Colonic mucosa (tissue), 4 donors: Measurements from ENCODE around the gene DTX3. TPM values are rescaled to one million over a fixed set of nuclear protein-coding genes. Genes with fewer than 3 reads are reported as not detected.

Experiments used
- DNase-seq: peaks from one replicate; pipeline ENCODE4 v3.0.0-alpha.2; 2020
- H3K27ac ChIP-seq: fragments of 200-600 bp; one replicate; pipeline ENCODE4 v1.8.0; 2021
- H3K27me3 ChIP-seq: fragments of 200-600 bp; one replicate; pipeline ENCODE4 v1.8.0; 2021
- H3K36me3 ChIP-seq: fragments of 200-600 bp; one replicate; pipeline ENCODE4 v1.8.0; 2021
- H3K4me1 ChIP-seq: fragments of 200-600 bp; one replicate; pipeline ENCODE4 v1.8.0; 2021; ENCODE audit warnings: mild to moderate bottlenecking
- H3K4me3 ChIP-seq: fragments of 200-600 bp; one replicate; pipeline ENCODE4 v1.8.0; 2021
- H3K9ac ChIP-seq, 2 donors: one replicate each; pipeline ENCODE4 v1.7.0; 2013; ENCODE audit warnings: control low read depth in 2 of 2, low read depth in 2 of 2, low read length in 2 of 2
- H3K9me3 ChIP-seq: fragments of 200-600 bp; one replicate; pipeline ENCODE4 v1.8.0; 2021
- intact Hi-C: fragments of 100-400 bp; cut with DNase I; formaldehyde crosslinking; loops from one replicate; pipeline ENCODE4 v1.14.1; 2022
- total RNA-seq, 2 donors: library from RNA; stranded (reverse); fragmentation: NEBNext Ultra II Directional in 1 of 2; extraction: Animal tissue kit (Norgen Biotek cat#: 25700) in 1 of 2; gene quantifications; one replicate each; pipeline ENCODE4 v1.2.1, GENCODE V29; 2021
- TF ChIP-seq, protein P1 (sequence below): fragments of 200-600 bp; IDR thresholded peaks from one replicate; pipeline ENCODE4 v1.8.0; 2022; ENCODE audit warnings: antibody characterized with exemption, mild to moderate bottlenecking
- donor health status: healthy.
- donor health status: DM: no; HTN: no; CAD: no.
- donor health status: DM: no; HTN: no; CAD: no.

The DTX3 gene
- total RNA-seq, 2 donors from 2014 or later, result 3.4 to 7.4 TPM

DNA sequence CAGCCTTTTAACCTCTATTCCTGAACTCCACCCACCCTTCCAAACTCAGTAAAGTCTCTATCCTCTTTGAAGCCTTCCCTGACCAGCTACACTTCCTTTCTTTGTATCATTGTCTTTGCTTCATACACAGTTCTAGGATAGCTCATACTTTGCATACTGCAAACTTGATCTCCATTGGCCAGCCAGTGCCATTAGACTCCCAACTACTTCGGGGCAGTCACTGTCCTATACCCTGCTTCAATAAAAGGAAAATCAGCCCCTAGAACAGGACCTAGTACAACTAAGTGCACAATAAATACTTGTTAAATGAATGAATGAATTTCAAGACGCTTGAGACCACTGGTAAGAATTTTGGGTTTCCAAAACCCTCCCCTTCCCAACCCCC is 14.2 kb upstream of the DTX3 start:
- TF ChIP-seq, protein P1, sequence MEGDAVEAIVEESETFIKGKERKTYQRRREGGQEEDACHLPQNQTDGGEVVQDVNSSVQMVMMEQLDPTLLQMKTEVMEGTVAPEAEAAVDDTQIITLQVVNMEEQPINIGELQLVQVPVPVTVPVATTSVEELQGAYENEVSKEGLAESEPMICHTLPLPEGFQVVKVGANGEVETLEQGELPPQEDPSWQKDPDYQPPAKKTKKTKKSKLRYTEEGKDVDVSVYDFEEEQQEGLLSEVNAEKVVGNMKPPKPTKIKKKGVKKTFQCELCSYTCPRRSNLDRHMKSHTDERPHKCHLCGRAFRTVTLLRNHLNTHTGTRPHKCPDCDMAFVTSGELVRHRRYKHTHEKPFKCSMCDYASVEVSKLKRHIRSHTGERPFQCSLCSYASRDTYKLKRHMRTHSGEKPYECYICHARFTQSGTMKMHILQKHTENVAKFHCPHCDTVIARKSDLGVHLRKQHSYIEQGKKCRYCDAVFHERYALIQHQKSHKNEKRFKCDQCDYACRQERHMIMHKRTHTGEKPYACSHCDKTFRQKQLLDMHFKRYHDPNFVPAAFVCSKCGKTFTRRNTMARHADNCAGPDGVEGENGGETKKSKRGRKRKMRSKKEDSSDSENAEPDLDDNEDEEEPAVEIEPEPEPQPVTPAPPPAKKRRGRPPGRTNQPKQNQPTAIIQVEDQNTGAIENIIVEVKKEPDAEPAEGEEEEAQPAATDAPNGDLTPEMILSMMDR, result no peak
- H3K4me3 ChIP-seq, result peak overlapping the region; percentile 100
- intact Hi-C loops, result no loop called here

DNA sequence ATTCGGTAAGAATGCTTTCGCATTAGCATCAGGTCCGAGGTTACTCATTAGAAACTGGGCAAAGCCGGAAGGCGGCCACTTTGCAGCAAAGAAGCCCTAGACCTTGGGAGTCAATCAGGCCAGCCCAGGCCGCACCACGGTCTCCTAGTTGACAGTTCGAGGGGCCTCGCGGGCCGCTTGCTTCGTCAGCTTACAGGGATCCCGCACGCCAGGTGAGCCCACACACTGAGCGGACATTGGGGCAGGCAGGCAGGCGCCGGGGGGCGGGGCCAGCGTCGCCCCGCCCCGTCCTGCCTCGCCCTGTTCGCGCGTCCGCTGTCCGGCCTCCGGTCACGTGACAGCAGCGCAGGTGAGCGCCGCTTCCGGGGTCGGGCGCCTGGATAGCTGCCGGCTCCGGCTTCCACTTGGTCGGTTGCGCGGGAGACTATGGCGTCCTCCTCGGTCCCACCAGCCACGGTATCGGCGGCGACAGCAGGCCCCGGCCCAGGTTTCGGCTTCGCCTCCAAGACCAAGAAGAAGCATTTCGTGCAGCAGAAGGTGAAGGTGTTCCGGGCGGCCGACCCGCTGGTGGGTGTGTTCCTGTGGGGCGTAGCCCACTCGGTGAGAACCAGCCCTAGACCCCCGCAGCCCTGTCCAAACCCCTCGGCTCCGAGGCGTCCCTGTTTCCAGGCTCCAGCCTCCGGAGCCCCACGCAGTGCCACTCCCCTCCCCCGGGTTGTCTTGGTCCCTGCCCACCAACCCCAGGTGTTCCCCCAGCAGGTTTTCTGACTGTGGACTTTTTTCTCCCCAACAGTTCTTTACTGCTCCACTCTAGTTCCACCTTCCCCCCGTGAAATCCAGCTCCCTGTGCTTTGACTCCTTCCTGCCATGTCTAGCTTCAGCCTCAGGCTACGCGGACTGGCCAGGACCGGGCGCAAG is 13.5 kb upstream of the DTX3 start, which contains the start of gene PIP4K2C:
Gene PIP4K2C, plus strand, starts transcription at position 329 of the 918 bp plus-strand sequence. Its CDS starts 98 bp downstream, at position 427.
- Histone ChIP-seq H3K4me3 (peak within 1 kb of the TSS; percentile 100), H3K9ac (peak within 1 kb of the TSS; percentile 84 to 87), H3K9me3 (no peaks in the 10 kb centered on the region), H3K4me1 (no peaks in the 10 kb centered on the region), H3K27me3 (no peaks in the 10 kb centered on the region), H3K36me3 (no peaks in the 10 kb centered on the region), H3K27ac (peak within 1 kb of the TSS; percentile 40)
- TF ChIP-seq, protein P1, result no peak
- DNase-seq, result peak; percentile 86
- intact Hi-C loops, result no loop called here

More for the DNA sequence above, 14.2 kb upstream of the DTX3 start:
- Histone ChIP-seq H3K27me3 (no peaks in the 10 kb centered on the region), H3K36me3 (no peaks in the 10 kb centered on the region), H3K9ac (peak overlapping the region; percentile 45 to 87), H3K27ac (no peak overlapping the region), H3K4me1 (no peaks in the 10 kb centered on the region), H3K9me3 (no peaks in the 10 kb centered on the region)
- DNase-seq, result no peak

DNA sequence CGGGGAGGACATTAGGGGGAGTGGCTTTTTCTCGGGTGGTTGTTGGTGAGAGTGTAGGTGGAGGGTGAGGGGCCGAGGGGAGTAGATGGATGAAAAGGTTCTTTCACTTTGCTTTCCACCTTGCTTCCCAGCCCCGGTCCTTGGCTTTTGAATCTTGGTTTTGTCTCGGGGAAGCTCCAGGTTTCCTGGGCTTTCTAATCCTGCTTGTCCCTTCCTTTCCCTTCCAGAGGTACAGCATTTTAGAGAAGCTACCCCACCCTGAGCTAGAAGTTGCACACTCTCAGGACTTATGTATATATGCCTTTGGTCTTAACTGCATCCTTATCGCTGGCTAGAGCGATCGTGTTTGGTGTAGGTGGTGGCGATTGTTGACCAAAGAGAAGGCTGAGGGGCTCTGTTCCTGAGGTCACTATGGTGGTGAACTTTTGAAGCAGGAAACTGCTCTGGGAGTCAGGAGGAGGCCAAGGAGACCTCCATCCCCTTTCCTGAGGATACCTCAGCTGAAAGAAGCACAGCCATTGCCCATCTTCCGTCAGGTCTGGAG is 12.8 kb upstream of the DTX3 start:
- DNase-seq, result no peak
- Histone ChIP-seq H3K9ac (peak overlapping the region; percentile 84 to 87), H3K9me3 (no peaks in the 10 kb centered on the region), H3K36me3 (no peaks in the 10 kb centered on the region), H3K27ac (peak overlapping the region; percentile 40), H3K27me3 (no peaks in the 10 kb centered on the region), H3K4me1 (no peaks in the 10 kb centered on the region), H3K4me3 (peak overlapping the region; percentile 100)
- intact Hi-C loops, result no loop called here
- TF ChIP-seq, protein P1, result no peak

DNA sequence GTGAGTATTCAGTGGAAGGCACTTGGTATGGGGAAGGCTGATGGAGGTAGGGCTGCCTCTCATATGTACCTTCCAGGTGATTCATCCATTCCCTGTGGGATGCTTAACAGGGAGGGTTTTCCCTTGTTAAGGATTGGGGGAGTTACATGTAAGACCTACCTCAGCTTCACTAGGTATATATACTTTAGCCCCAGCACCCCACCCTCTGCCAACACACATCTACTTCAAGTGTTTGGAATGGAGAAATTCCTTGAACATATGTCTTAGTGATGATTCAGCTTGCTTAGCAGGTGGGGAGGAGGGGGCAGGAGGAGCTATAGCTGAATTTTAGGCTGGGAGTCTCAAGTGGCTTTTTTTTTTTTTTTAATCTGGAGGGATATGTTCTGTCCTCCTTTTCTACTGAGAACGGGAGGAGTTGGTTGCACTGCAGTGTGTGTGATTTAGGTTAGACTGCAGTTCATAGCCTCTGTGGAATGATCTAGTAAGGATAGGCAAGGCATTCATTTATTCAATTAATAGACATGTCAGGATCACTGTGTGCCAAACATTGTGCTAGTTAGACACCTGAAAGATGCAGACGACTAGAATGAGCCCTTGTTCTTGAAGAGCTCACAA is 12.0 kb upstream of the DTX3 start:
- H3K9me3 ChIP-seq, result no peaks in the 10 kb centered on the region
- intact Hi-C loops, result no loop called here
- H3K9ac ChIP-seq, result no peak overlapping the region
- no peaks in the 10 kb centered on the region for H3K4me1 ChIP-seq
- TF ChIP-seq, protein P1, result no peak
- H3K4me3 ChIP-seq, result no peak overlapping the region
- no peaks in the 10 kb centered on the region for H3K36me3 ChIP-seq
- no peak for DNase-seq
- H3K27me3 ChIP-seq, result no peaks in the 10 kb centered on the region
- H3K27ac ChIP-seq, result no peak overlapping the region

DNA sequence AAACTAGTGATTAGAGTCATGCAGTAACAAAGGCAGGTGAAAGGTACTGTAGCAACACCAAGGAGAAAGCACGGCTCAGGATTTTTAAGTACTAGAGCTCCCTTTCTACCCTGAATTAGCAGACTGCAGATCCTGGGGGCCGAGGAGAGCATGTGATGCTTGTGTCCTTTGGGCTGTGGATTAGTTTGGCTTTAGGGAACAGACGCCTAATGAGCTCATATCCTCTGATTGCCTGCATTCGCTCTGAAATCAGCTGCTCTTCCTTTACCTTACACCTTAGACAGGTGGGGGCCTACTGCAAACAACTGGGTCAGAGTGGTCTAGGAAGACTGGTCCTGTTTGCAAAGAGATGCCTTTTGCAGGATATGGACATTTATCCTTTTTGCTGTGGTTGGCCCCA is 11.4 kb upstream of the DTX3 start:
- intact Hi-C loops, result no loop called here

More for the DNA sequence above, 11.4 kb upstream of the DTX3 start:
- TF ChIP-seq, protein P1, result no peak
- Histone ChIP-seq H3K27ac (no peak overlapping the region), H3K4me3 (no peak overlapping the region), H3K4me1 (no peaks in the 10 kb centered on the region), H3K9ac (no peak overlapping the region), H3K9me3 (no peaks in the 10 kb centered on the region), H3K36me3 (no peaks in the 10 kb centered on the region), H3K27me3 (no peaks in the 10 kb centered on the region)
- DNase-seq, result no peak
